ENCODE results near the gene AHNAK.

AHNAK gene

DNA sequence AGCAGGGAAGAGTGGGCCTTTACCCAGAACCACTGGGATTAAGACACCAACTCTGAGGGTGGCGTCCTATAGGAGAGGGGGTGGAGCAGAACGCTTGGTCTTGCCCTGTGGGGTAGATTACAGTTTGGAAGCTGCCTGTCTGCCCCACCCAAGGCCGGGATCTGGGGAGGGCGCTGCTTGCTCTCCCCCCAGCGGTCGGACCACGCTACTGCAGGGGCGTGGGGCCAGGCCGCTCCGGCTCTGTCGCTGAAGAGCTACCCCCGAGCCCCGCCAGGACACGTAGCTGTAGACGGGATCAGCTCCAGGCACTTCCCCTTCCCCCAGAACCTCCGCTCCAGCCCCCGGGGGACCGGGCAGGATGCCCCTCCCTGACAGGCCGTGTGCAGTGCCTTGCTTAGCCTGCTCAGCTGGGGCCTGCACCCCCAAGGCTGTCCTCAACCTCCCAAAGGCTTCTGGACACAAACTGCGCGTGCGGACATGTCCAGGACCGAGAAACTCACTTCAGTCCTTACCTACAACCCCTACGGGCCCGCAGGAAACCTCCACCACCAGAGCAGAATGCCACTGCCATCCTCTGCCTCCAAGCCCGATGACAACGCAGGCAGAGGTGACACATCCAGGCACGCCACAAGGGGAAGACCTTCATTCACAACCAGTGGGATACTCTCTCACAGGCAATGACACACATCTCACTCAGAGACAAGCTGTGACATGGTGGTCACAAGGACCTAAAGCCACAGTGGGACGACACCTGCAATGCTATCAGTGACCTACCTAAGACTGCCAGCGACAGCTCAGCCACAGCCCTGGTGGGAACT lies 3.6 kb downstream of the AHNAK start (continued):
- TF ChIP-seq, protein P1, sequence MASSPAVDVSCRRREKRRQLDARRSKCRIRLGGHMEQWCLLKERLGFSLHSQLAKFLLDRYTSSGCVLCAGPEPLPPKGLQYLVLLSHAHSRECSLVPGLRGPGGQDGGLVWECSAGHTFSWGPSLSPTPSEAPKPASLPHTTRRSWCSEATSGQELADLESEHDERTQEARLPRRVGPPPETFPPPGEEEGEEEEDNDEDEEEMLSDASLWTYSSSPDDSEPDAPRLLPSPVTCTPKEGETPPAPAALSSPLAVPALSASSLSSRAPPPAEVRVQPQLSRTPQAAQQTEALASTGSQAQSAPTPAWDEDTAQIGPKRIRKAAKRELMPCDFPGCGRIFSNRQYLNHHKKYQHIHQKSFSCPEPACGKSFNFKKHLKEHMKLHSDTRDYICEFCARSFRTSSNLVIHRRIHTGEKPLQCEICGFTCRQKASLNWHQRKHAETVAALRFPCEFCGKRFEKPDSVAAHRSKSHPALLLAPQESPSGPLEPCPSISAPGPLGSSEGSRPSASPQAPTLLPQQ (tag by site-specific recombination; IDR thresholded peaks at IDR 0.05): 0 out of 2 replicates have a peak, but pooled peaks have one; percentile 32
- no peak for TF ChIP-seq ZBTB7A (tag by site-specific recombination; IDR thresholded peaks at IDR 0.05; ENCODE audit: low read depth)
- TF ChIP-seq SP3 (tag by site-specific recombination; IDR thresholded peaks at IDR 0.05): 0 out of 2 replicates have a peak, but pooled peaks have one; percentile 18
- TF ChIP-seq ZNF169 (tag by site-specific recombination; IDR thresholded peaks at IDR 0.05): no peak
- TF ChIP-seq ZFHX2 (tag by site-specific recombination; conservative IDR thresholded peaks at IDR 0.05): no peak
- peak; percentile 89 for TF ChIP-seq GLIS1 (tag by site-specific recombination; IDR thresholded peaks at IDR 0.05)
- TF ChIP-seq ZNF114 (tag by site-specific recombination; IDR thresholded peaks at IDR 0.05): no peak
- TF ChIP-seq, protein P2, sequence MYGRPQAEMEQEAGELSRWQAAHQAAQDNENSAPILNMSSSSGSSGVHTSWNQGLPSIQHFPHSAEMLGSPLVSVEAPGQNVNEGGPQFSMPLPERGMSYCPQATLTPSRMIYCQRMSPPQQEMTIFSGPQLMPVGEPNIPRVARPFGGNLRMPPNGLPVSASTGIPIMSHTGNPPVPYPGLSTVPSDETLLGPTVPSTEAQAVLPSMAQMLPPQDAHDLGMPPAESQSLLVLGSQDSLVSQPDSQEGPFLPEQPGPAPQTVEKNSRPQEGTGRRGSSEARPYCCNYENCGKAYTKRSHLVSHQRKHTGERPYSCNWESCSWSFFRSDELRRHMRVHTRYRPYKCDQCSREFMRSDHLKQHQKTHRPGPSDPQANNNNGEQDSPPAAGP (tag by site-specific recombination; IDR thresholded peaks at IDR 0.05): peak; percentile 61; the same call in 1 of the 2 replicates
- TF ChIP-seq, protein P3, sequence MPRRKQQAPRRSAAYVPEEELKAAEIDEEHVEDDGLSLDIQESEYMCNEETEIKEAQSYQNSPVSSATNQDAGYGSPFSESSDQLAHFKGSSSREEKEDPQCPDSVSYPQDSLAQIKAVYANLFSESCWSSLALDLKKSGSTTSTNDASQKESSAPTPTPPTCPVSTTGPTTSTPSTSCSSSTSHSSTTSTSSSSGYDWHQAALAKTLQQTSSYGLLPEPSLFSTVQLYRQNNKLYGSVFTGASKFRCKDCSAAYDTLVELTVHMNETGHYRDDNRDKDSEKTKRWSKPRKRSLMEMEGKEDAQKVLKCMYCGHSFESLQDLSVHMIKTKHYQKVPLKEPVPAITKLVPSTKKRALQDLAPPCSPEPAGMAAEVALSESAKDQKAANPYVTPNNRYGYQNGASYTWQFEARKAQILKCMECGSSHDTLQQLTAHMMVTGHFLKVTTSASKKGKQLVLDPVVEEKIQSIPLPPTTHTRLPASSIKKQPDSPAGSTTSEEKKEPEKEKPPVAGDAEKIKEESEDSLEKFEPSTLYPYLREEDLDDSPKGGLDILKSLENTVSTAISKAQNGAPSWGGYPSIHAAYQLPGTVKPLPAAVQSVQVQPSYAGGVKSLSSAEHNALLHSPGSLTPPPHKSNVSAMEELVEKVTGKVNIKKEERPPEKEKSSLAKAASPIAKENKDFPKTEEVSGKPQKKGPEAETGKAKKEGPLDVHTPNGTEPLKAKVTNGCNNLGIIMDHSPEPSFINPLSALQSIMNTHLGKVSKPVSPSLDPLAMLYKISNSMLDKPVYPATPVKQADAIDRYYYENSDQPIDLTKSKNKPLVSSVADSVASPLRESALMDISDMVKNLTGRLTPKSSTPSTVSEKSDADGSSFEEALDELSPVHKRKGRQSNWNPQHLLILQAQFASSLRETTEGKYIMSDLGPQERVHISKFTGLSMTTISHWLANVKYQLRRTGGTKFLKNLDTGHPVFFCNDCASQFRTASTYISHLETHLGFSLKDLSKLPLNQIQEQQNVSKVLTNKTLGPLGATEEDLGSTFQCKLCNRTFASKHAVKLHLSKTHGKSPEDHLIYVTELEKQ (tag by site-specific recombination; IDR thresholded peaks at IDR 0.05; ENCODE audit: borderline replicate concordance): no peak
- peak; percentile 49; the same call in 1 of the 2 replicates for TF ChIP-seq ZNF394 (tag by site-specific recombination; IDR thresholded peaks at IDR 0.05; ENCODE audit: borderline replicate concordance)
- TF ChIP-seq, protein P4, sequence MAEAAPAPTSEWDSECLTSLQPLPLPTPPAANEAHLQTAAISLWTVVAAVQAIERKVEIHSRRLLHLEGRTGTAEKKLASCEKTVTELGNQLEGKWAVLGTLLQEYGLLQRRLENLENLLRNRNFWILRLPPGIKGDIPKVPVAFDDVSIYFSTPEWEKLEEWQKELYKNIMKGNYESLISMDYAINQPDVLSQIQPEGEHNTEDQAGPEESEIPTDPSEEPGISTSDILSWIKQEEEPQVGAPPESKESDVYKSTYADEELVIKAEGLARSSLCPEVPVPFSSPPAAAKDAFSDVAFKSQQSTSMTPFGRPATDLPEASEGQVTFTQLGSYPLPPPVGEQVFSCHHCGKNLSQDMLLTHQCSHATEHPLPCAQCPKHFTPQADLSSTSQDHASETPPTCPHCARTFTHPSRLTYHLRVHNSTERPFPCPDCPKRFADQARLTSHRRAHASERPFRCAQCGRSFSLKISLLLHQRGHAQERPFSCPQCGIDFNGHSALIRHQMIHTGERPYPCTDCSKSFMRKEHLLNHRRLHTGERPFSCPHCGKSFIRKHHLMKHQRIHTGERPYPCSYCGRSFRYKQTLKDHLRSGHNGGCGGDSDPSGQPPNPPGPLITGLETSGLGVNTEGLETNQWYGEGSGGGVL (tag by site-specific recombination; IDR thresholded peaks at IDR 0.05): no peak
- TF ChIP-seq KLF16 (tag by site-specific recombination; IDR thresholded peaks at IDR 0.05): peak; percentile 57; the same call in 1 of the 2 replicates
- peak; percentile 60 for TF ChIP-seq ZNF600 (tag by site-specific recombination; IDR thresholded peaks at IDR 0.05)
- TF ChIP-seq ZNF2 (tag by site-specific recombination; IDR thresholded peaks at IDR 0.05): 0 out of 2 replicates have a peak, but pooled peaks have one; percentile 50
- TF ChIP-seq, protein P5, sequence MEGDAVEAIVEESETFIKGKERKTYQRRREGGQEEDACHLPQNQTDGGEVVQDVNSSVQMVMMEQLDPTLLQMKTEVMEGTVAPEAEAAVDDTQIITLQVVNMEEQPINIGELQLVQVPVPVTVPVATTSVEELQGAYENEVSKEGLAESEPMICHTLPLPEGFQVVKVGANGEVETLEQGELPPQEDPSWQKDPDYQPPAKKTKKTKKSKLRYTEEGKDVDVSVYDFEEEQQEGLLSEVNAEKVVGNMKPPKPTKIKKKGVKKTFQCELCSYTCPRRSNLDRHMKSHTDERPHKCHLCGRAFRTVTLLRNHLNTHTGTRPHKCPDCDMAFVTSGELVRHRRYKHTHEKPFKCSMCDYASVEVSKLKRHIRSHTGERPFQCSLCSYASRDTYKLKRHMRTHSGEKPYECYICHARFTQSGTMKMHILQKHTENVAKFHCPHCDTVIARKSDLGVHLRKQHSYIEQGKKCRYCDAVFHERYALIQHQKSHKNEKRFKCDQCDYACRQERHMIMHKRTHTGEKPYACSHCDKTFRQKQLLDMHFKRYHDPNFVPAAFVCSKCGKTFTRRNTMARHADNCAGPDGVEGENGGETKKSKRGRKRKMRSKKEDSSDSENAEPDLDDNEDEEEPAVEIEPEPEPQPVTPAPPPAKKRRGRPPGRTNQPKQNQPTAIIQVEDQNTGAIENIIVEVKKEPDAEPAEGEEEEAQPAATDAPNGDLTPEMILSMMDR (tag by site-specific recombination; IDR thresholded peaks at IDR 0.05): peak; percentile 95
- 0 out of 2 replicates have a peak, but pooled peaks have one; percentile 33 for TF ChIP-seq SP7 (tag by site-specific recombination; IDR thresholded peaks at IDR 0.05)
- TF ChIP-seq ZNF701 (tag by site-specific recombination; IDR thresholded peaks at IDR 0.05): no peak
- no peak for TF ChIP-seq ZNF202 (tag by site-specific recombination; IDR thresholded peaks at IDR 0.05; ENCODE audit: borderline replicate concordance)
- TF ChIP-seq KLF8 (tag by site-specific recombination; IDR thresholded peaks at IDR 0.05): peak; percentile 72

Measured in HEK293 (cell line).